AML-193 (cell line): ENCODE data around the gene ZHX3.

Experiments used
- DNase-seq, 2 experiments: peaks; one replicate each; lab custom pipeline; 2025; lab: John Stamatoyannopoulos, UW

Gene ZHX3, protein sequence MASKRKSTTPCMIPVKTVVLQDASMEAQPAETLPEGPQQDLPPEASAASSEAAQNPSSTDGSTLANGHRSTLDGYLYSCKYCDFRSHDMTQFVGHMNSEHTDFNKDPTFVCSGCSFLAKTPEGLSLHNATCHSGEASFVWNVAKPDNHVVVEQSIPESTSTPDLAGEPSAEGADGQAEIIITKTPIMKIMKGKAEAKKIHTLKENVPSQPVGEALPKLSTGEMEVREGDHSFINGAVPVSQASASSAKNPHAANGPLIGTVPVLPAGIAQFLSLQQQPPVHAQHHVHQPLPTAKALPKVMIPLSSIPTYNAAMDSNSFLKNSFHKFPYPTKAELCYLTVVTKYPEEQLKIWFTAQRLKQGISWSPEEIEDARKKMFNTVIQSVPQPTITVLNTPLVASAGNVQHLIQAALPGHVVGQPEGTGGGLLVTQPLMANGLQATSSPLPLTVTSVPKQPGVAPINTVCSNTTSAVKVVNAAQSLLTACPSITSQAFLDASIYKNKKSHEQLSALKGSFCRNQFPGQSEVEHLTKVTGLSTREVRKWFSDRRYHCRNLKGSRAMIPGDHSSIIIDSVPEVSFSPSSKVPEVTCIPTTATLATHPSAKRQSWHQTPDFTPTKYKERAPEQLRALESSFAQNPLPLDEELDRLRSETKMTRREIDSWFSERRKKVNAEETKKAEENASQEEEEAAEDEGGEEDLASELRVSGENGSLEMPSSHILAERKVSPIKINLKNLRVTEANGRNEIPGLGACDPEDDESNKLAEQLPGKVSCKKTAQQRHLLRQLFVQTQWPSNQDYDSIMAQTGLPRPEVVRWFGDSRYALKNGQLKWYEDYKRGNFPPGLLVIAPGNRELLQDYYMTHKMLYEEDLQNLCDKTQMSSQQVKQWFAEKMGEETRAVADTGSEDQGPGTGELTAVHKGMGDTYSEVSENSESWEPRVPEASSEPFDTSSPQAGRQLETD

GRCh38 chr20:41317546-41318270 lies at the start of gene ZHX3:
ZHX3 (minus strand) TSS chr20:41317731; CDS start chr20:41204916, 112,815 bp downstream.
- DNase-seq, result peak; percentile 89 to 93

DNA sequence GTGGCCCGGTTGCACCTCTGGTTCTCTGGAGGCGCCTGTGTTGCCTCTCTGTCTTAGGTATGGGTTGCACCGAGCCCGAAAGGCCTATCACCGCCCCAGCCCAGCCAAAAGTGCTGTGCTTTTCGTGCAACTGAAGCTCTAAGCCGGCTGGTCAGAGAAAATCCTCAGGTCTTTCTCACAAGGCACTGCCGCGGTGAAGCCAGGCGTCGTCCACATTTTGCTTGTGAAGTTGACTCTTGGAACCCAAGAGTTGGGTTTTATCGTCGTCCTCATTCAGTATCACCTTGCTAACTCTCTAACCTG lies 49.8 kb upstream of the ZHX3 start:
- DNase-seq, result no peak

GRCh38 chr20:41366546-41367392 lies 49.2 kb upstream of the ZHX3 start, which contains the start of gene EMILIN3:
EMILIN3 (minus strand) TSS chr20:41366818; CDS start chr20:41366634, 184 bp downstream.
- DNase-seq, result no peak

- no peak for DNase-seq
These were observed 48.4 kb upstream of the ZHX3 start for GRCh38 chr20:41365777-41366545.

- no peak for DNase-seq
These were observed 47.6 kb upstream of the ZHX3 start for GRCh38 chr20:41364967-41365765.

DNA sequence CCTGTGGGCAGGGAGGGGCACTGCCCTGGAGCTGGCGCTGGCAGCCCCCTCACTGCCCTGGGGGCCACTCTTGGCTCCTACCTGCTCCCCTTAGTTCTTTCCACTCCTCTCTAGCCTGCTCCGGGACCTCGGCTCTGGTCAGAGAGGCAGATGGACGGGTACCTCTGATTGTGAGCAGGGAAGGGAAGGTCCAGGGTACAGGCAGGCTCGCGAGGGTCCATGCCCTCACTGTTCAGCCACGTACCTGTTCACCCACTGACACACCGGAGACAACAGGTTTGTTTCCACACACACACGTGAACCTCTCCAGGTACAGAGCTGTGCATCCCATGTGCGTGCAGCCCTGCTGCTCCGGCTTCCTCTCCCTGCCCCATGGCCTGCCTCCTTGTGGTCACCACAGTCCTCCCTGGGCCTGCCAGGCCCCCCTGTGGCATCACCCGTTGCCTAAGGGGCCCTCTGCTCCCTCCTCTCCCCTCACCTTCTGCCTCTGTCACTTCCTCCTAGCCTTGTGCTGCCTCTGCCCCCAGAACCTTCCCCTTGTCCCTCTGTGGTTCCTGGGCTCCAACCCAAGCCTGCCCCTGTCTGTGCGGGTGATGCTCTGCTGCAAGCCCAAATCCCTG lies 46.8 kb upstream of the ZHX3 start:
- no peak for DNase-seq

- DNase-seq, result no peak
These were observed 46.1 kb upstream of the ZHX3 start for GRCh38 chr20:41363601-41364000.

DNA sequence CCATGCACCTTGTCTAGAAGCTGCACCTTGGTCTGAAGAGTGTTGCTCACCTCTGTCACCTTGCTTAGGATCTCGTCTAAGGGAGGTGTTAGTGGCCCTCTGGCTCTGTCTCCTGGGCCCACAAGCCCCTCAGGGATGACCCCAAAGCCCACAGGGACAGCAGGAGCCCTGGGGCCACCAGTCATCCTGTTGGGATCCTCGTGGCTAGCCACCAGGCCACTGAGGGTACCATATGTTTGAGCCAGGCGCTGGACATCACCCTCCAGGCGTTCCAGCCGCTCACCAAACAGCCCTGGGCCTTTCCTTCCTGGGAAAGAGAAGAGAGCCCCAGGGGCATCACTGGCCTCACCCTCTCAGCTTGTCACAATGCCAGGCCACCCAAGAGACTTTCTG lies 45.2 kb upstream of the ZHX3 start:
- DNase-seq, result no peak

DNA sequence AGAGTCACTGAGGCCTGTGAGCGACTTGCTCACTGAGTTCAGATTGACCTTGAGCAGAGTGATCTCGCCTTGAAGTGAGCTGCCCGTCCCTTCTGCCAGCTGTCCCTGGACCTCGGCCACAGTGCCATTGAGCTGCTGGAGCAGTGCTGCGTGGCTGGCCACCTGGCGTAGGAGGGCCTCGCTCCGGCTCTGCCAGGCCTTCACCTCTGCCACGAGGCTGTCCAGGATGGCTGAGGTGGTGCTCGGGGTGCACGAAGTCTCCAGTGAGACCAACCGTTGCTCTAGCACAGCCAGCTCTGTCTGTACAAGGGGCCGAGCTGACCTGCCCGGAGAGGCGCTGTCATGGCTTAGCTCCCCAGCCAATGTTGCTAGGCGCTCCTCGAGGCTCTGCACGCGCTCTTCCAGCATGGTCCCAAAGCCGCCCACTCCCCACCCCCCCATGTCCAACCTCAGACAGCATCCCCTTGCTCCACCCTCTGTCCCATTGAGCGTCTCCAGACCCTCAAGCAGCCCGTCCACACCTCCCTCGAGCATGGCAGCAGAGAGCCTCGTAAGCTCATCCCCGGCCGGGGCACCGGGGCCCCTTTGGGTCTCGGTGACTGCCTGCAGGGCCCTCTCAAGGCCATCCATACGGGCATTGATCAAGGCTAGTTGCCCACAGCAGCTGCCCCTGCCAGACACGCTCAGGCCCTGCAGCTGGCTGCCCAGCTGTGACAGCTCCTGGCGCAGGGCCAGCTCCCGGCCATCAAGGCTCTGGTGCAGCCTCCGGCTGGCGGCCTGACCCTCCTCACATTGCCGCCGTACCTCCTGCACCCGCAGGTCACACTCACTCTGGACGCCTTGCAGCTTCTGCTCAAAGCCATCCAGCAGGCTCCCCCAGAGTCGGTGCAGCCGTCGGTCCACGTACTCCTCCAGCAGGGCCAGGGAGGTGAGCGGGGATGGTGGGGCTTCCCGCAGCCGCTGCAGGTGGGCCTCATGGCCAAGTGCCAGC lies 44.5 kb upstream of the ZHX3 start:
- no peak for DNase-seq

- no peak for DNase-seq
These were observed 43.6 kb upstream of the ZHX3 start for GRCh38 chr20:41360831-41361756.

DNA sequence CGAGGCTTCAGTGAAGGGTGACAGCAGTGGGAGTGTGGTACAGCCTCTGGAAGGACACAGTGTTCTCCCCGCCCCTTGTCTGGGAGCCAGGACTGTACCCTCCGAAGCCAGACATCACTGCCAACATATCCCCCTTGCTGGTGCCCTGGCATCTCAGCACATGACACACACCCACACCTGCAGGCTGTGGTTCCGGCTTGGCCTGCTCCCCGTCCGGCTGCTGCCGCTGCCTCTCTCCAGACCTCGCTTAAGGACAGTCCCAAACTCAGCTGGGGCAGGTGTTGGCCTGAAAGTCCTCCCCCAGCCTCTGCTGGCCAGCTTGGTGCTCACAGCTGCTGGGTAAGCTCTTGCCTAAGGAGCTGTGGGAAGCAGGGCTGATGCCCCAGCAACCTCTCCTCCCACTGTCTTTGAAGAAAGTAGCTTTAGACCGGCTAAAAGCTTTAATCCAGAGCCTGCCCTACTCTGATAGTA lies 42.0 kb upstream of the ZHX3 start:
- DNase-seq, result no peak

DNA sequence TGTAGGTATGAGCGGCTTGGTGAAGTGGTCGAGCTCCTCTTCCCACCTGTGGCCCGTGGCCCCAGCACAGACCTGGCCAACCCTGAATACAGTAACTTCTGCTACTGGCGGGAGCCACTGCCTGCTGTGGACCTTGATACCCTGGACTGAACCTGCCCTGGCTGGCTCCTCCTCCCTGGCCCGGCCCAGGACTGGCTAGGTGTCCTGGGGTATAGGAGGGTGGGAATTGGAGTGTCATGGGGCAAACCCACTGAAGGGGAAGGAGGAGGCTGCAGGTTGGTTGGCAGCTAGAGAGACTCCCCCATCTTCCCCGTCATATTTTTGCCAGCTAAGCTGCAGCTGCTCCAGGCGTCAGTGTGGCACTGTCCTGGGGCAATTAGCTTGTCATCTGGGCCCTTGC lies 41.2 kb upstream of the ZHX3 start:
- DNase-seq, result no peak

DNA sequence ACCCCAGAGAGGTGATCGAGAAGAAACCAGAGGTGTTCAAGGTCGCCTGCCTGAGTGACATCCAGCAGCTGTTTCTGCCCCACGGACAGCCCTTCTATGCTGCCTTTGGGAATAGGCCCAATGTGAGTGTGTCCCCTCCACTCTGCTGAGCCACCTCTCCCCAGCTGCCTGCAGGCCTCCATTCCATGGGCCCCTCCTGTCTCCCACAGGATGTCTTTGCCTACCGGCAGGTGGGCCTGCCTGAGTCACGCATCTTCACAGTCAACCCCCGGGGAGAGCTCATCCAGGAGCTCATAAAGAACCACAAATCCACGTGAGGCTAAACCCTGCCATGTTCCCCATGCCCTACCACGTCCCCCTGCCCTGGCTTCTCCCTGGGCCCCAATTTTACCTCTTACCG lies 40.7 kb upstream of the ZHX3 start:
- no peak for DNase-seq

DNA sequence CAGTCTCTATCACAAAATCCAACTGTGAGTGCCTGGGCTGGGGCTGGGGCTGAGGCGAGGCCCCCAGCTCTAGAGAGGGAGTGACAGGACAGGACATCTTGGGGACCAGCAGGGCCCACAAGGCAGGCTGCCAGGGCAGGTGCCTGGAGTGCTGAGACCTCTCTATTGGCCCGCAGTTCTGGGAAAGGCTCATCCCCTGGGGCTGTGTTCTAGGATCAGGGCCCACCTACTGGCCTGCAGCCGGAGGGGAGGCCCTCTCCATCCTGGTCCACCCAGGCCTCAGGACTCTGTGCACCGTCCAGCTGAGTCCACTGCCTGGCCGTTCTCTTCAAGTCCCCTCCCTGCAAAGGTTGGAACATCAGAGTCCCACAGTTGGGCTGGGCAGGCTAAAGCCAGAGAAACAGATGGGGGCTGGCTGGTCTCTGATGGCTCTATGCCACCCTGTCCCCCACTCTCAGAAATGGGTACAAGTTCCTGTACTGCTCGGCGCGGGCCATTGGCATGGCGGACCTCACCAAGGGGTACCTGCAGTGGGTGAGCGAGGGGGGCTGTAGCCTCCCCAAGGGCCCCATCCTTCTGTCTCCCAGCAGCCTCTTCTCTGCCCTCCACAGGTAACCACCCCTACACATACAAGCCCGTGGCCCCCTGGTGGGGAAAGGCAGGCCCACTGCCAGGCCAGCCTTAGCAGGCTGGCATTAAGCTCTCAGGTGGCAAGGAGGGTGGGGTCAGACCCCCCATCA lies 40.1 kb upstream of the ZHX3 start:
- DNase-seq, result no peak

DNA sequence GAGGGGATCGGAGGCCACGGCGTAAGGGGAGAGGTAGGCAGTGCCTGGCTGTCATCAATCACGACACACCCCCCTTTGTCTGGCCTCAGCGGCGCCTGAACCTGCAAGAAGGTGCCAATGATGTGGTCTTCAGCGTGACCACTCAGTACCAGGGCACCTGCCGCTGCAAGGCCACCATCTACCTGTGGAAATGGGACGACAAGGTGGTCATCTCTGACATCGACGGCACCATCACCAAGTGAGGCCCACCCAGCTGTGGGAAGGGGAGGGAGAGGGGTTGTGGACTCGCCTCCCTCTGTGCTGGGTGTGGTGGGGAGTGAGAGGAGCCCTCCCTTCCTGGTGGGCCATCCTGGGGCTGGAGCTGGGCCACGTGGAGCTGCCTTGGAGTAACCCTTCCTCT lies 39.4 kb upstream of the ZHX3 start:
- no peak for DNase-seq

DNA sequence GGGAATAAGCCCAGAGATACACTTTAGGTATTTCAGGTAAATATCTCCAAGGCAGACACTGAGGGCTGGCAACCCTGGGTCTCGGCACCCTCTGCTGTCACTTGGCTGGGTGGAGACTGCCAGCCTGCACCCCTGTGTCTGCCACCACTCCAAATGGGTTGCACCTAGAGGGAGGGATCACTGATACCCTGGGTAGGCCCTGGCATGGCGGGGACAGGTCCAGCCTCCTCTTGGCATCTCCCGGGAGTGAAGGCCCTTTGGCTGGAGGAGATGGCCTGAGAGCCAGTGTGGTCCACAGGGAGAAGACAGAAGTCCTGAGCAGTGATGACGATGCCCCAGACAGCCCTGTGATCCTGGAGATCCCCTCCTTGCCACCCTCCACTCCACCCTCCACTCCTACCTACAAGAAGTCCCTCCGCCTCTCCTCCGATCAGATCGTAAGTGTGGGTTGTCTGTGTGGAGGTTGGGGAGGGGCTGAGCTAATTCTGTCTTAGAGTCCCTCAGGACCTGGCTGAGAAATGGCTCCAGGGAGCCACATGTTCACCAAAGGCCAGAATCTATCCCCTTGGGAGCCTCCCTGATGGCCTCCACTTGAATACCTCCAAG lies 38.2 kb upstream of the ZHX3 start:
- DNase-seq, result no peak
